SK-MEL-5 (cell line): ENCODE data around the gene UBAP2. TPM values are rescaled to one million over a fixed set of nuclear protein-coding genes. Genes with fewer than 3 reads are reported as not detected.

Source experiments
- DNase-seq: peaks from one replicate; pipeline ENCODE4 v3.0.0-alpha.2; 2016; ENCODE audit warnings: low read depth, low spot score
- in situ Hi-C: cut with HindIII; loops from 2 replicates; pipeline ENCODE4 v1.10.0; 2016; ENCODE audit warnings: low sequenced_read_pairs, high pct_unique_total_duplicates, low pct_unique_long_range_greater_than_20kb
- total RNA-seq: library from RNA; depleted of rRNA; stranded (reverse); fragments of >200 nt; shearing (Covaris generic); gene quantifications from 2 replicates; pipeline ENCODE4 v1.2.3, GENCODE V29; 2014

Gene UBAP2
- total RNA-seq, 1 experiment from 2014 or later, result 11.4 TPM

GRCh38 chr9:33942471-33943083 is 106.1 kb downstream of the UBAP2 start:
- DNase-seq, result peak; percentile 20
- in situ Hi-C loops, result no loop called here

- peak; percentile 41 for DNase-seq
- in situ Hi-C loops, result no loop called here
These were observed 108.5 kb downstream of the UBAP2 start for GRCh38 chr9:33939924-33940874.

GRCh38 chr9:33934188-33934878 is 114.4 kb downstream of the UBAP2 start:
- in situ Hi-C loops, result no loop called here
- DNase-seq, result no peak

- in situ Hi-C loops, result no loop called here
- no peak for DNase-seq
These were observed 116.4 kb downstream of the UBAP2 start for GRCh38 chr9:33932078-33932807.

- DNase-seq, result no peak
- in situ Hi-C loops, result no loop called here
These were observed 117.4 kb downstream of the UBAP2 start for GRCh38 chr9:33931326-33931725.

DNA sequence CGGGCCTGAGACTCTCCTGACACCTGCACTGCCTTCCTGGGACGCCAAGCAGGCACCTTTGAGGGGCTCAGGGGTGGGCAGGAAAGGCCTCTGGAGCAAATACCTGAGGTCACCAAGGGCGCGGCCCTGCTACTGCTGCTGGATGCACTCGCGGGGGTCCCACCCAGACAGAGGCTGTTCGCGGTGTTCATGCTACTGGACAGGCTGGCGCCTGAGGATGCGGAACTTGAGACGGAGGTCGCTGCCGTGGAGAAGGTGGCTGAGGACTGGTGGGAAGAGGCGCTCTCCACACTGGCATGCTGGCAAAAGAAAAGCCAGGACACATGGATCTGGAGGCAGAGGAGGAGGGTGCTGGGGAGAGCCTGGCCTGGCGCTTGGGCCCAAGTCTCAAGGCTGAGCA is 121.0 kb downstream of the UBAP2 start:
- in situ Hi-C loops, result no loop called here
- no peak for DNase-seq

- in situ Hi-C loops, result no loop called here
- no peak for DNase-seq
These were observed 121.8 kb downstream of the UBAP2 start for GRCh38 chr9:33926746-33927485.

DNA sequence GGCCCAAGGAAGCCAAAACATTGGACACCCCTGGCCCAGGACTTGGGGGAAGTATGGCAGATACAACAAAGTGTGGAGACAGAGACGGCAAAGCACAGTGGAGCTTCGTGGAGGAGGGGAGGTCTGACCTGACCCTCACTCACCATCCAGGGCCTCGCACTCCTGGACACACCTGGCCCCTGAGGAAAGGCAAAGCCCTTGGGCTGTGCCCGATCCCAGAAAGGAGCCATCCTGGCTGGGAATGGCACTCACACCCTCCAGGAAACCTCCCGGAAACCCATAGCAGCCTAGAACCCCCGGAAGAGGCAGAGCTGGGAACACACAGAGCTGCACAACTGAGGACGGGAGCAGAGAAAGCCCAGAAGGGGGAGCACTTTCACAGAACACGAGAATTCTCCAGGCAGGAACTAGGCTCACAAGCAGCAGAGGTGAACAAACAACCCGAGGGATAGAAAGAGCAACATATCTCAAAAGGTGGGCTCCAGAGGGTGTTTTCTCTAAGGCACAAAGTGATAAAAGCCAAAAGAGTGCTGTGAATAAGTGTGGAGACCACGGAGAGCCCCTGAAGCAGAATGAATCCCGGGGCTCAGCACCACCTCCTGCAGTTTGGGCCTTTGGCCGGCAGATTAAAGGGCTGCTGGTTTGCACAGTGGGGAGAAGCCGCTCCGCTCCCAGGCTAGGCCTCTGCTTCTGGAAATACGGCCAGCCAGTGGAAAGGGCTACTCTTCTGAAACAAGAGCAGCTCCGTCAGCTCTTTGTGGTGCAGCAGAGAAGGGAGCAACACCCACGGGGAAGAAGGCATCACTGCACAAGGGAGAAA is 123.5 kb downstream of the UBAP2 start:
- DNase-seq, result peak; percentile 74

GRCh38 chr9:33923998-33924701 is 124.5 kb downstream of the UBAP2 start:
- in situ Hi-C loops, result no loop called here
- no peak for DNase-seq

More for the DNA sequence above, 123.5 kb downstream of the UBAP2 start:
- in situ Hi-C loops, result no loop called here

DNA sequence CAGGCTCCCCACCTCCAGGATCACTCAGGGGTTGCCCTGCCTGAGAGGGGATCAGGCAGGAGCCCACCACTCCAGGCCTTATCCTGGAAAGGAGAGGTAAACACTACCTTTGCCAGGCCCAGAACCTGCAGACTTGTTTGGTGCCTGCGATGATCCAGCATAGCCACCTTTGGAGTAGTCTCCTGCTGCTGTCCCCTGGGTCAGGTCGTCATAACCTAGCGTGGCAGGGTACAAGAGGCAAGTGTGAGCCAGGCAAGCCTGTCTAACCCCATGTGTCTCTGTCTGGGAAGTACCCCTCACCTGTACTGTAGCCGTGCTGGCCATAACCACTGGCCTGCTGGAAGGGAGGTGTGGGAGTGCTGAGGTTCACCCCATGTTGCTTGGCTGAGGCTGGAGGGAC is 125.6 kb downstream of the UBAP2 start:
- in situ Hi-C loops, result no loop called here
- no peak for DNase-seq

DNA sequence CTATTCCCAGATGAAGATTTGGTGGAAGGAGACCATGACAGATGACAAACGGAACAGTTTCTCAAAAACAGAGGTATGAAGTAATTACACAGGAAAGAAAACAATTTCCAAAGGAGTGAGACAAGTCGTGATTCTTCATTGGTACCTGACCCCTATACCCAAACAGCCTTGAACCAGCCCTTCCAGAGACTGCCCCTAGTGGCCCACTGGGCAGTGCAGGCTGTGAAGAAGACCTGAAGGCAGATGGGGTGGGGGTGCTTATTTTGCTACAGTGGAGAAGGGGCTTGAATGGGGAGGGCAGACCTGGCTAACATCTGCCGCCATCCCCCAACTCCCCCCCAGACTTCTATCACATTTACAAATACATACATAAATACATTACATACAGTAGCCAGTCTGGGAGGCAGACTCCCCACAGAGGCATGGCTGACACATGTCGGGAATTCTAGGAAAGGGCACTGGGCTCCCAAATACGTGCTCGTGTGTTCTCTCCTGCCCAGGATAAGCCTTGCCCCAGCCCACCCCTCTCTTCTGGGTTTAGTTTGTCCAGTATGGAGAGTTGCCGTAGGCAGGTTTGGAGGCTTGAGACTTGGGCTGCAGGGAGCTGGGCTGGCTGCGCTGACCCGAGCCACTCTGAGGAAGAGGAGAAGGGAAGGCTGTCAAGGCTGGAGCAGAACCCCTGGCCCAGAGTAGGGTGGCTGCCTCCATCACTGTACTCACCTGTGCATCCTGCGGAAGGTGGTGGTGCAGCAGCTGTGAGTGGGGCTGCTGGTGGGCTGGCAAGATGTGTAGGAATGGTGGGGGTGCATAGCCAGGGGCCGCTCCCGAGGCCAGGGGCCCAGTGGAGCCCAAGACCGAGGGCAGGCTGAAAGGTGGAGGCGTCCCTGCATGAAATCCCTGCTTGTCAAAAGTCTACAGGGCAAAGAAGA is 126.5 kb downstream of the UBAP2 start:
- DNase-seq, result peak; percentile 57

DNA sequence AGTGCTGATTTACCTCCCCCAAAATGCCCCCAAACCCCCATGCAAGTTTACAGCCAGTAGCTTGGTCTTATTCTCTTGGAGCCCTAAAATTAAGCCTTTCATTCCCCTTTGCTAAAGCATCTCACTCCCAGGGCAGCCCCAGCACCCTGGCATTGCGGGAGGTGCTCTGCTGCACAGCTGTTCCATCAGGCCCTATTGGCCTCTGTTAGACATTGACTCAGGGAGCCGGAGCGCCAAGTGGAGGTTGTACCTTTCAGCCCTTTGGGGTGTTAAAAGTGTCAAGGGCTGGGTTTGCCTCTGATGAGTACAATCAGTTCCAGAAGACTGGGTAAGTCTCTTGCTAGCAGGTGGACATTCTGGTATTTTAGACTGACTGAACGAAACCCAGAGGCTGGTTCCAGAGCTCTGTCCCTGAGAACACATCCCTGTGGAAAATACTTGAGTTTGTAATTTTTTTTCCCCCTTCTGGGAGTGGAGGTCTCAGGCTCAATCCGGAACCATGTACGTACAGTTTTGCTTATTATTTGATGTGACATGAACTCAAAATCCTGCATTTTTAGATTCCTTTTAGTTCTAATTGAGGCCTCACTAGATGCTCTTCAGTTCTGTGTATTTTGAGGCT is 129.3 kb downstream of the UBAP2 start:
- in situ Hi-C loops, result no loop called here
- no peak for DNase-seq

More for the DNA sequence above, 126.5 kb downstream of the UBAP2 start:
- in situ Hi-C loops, result no loop called here

DNA sequence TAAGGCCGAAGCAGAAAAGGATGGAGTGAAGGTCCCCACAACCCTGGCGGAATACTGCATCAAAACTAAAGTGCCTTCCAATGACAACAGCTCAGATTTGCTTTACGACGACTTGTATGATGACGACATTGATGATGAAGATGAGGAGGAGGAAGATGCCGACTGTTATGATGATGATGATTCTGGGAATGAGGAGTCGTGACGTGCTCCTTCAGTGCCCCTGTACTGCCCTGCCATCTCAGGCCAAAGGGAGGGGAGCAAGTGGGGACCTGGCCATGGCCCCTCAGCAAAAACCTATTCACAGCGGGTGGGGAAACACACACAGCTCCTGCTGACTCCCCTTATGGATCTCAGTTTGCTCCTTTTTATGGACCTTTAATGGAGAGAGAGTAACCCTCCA is 131.7 kb downstream of the UBAP2 start:
- in situ Hi-C loops, result no loop called here
- no peak for DNase-seq

DNA sequence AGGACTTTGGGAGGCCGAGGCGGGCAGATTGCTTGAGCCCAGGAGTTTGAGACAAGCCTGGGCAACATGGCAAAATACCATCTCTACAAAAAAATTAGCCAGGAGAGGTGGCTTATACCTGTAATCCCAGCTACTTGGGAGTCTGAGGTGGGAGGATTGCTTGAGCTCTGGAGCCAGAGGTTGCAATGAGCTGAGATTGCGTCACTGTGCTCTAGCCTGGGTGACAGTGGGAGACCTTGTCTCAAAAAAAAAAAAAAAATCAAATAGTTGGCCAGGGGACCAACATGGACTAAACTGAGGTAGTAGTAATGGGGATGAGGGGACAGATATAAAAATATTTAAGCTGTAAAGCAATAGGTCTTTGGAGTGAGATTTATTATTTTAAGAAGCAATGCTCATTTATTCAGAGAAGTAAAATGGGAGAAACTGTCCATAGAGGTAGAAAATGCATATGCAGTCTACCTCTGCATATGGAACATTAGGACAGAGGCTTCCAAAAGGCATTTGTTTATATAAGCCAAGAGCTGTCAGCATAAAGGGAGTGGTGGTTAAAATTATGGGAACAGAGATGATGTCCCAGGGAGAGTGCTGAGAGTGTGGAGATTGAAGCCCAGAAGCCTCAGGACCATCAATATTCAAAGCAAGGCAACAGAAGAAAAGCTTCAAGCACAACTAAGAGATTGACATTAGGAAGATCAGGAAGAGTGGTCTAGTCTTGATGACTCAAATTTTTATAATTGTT is 133.6 kb downstream of the UBAP2 start:
- in situ Hi-C loops, result no loop called here
- DNase-seq, result no peak
